ENCODE results near the gene PUSL1. TPM values are rescaled to one million over a fixed set of nuclear protein-coding genes. Genes with fewer than 3 reads are reported as not detected.

PUSL1 gene
- total RNA-seq, 1 experiment from 2014 or later = 22.7 TPM

DNA sequence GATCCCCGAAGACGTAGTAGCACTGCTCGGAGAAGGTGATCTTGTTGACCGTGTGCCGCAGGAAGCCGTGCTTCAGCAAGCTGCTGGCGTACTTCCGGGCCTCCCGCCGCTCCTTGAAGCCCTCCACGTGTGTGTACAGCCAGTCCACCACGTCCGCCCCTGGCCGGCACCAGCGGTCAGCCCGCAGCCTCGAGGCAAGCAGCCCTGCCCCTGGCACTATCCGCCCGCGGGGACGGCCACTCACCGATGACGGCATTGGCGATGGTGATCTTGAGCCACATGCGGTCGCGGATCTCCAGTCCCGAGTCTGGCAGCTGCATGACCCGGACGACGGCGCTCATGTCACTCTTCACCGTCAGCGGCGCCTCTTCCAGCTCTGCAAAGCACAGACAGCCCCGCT, 29.9 kb downstream of the PUSL1 start:
- no peaks in the 10 kb centered on the region for H3K9me3 Mint-ChIP-seq (ENCODE audit: low read depth, unreplicated experiment)
- H3K36me3 Mint-ChIP-seq (ENCODE audit: insufficient read depth, unreplicated experiment) = peaks cover 52% of the 10 kb centered on the region
- no peak overlapping the region for H3K4me3 Mint-ChIP-seq (ENCODE audit: low read depth, unreplicated experiment)
- no peak for DNase-seq
- H3K27ac Mint-ChIP-seq (ENCODE audit: unreplicated experiment) = no peak overlapping the region
- TF ChIP-seq, protein P1, sequence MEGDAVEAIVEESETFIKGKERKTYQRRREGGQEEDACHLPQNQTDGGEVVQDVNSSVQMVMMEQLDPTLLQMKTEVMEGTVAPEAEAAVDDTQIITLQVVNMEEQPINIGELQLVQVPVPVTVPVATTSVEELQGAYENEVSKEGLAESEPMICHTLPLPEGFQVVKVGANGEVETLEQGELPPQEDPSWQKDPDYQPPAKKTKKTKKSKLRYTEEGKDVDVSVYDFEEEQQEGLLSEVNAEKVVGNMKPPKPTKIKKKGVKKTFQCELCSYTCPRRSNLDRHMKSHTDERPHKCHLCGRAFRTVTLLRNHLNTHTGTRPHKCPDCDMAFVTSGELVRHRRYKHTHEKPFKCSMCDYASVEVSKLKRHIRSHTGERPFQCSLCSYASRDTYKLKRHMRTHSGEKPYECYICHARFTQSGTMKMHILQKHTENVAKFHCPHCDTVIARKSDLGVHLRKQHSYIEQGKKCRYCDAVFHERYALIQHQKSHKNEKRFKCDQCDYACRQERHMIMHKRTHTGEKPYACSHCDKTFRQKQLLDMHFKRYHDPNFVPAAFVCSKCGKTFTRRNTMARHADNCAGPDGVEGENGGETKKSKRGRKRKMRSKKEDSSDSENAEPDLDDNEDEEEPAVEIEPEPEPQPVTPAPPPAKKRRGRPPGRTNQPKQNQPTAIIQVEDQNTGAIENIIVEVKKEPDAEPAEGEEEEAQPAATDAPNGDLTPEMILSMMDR (IDR thresholded peaks at IDR 0.05; ENCODE audit: unreplicated experiment) = no peak
- intact Hi-C loops (cut with micrococcal nuclease; ENCODE audit: unreplicated experiment) = no loop called here
- peaks cover 9% of the 10 kb centered on the region for H3K4me1 Mint-ChIP-seq (ENCODE audit: low read depth, unreplicated experiment)
- CTCF ChIA-PET = no interaction called here
- H3K27me3 Mint-ChIP-seq (ENCODE audit: unreplicated experiment) = no peaks in the 10 kb centered on the region
- no TSS peak for BruUV-seq (replicated peaks)

DNA sequence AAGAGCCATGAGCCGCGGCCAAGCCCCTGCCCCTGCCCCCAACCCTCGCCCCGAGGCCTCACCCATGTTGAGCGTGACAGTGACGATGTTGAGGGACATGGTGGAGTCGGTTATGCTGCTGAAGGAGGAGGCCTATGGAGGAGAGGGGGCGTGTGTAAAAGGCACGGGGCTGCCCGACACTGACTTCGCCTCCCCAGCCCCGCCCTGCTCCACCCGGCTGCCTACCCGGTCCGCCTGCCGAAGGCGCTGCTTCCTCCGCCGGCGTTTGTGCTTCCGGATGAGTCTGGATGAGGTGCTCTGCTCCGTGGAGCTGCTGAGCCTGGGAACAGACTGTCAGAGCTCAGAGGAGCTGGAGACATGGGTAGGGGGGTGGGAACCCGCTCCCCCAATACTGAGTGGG, 31.8 kb downstream of the PUSL1 start:
- Mint-ChIP-seq H3K27ac (ENCODE audit: unreplicated experiment) (no peak overlapping the region), H3K9me3 (ENCODE audit: low read depth, unreplicated experiment) (no peaks in the 10 kb centered on the region), H3K36me3 (ENCODE audit: insufficient read depth, unreplicated experiment) (peaks cover 54% of the 10 kb centered on the region), H3K4me1 (ENCODE audit: low read depth, unreplicated experiment) (peaks cover 14% of the 10 kb centered on the region), H3K27me3 (ENCODE audit: unreplicated experiment) (no peaks in the 10 kb centered on the region), H3K4me3 (ENCODE audit: low read depth, unreplicated experiment) (no peak overlapping the region)
- BruUV-seq (replicated peaks) = no TSS peak
- TF ChIP-seq, protein P1 (IDR thresholded peaks at IDR 0.05; ENCODE audit: unreplicated experiment) = no peak
- DNase-seq = no peak
- CTCF ChIA-PET = no interaction called here
- intact Hi-C loops (cut with micrococcal nuclease; ENCODE audit: unreplicated experiment) = no loop called here

DNA sequence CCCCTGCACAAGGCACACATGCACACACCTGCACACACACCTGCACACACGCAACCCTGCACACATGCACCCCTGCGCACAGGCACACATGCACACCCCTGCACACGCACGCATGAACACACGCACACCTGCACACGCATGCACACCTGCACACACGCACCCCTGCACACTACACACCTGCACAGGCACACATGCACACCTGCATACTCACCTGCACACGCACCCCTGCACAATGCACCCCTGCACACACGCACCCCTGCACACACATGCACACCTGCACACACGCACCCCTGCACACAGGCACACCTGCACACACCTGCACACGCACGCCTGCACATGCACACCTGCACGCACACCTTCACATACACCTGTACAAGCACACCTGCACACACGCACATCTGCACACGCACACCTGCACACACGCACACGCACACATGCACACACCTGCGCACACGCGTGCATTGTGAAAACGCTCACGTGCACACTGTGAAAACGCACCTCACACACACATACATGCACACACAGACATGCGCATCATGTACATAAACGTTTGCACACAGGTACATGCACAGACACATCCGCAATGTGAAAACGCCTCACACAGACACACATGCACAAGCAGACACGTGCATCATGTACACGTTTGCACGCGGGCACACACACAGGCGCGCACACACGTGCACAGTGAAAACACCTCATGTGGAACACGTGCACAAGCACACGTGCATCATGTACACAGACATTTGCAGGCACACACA, 32.6 kb downstream of the PUSL1 start:
- Mint-ChIP-seq H3K4me1 (ENCODE audit: low read depth, unreplicated experiment) (peaks cover 14% of the 10 kb centered on the region), H3K36me3 (ENCODE audit: insufficient read depth, unreplicated experiment) (peaks cover 55% of the 10 kb centered on the region), H3K4me3 (ENCODE audit: low read depth, unreplicated experiment) (no peak overlapping the region), H3K27ac (ENCODE audit: unreplicated experiment) (no peak overlapping the region), H3K9me3 (ENCODE audit: low read depth, unreplicated experiment) (no peaks in the 10 kb centered on the region), H3K27me3 (ENCODE audit: unreplicated experiment) (no peaks in the 10 kb centered on the region)
- intact Hi-C loops (cut with micrococcal nuclease; ENCODE audit: unreplicated experiment) = no loop called here
- no TSS peak for BruUV-seq (replicated peaks)
- no peak for DNase-seq
- CTCF ChIA-PET = no interaction called here
- TF ChIP-seq, protein P1 (IDR thresholded peaks at IDR 0.05; ENCODE audit: unreplicated experiment) = no peak

DNA sequence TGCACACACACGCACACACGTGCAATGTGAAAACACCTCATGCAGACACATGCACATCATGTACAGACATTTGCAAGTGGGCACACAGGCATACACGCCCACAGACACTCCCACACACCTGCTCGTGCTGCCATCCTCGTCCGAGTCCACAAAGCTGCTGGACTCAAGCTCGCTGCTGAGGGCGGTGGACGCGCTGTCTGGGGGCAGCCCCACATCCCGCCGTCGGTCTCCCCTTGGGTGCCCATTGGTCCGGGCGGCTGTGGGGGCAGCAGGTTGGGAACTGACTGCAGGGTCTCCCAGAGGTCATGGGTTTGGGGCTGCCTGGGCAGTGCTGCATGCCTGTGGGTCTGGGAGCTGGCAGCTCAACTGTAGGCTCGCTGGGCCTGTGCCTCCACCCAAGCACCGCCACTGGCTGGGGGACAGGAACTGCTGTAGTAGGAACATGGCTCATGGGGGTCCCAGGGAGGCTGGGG, 33.2 kb downstream of the PUSL1 start:
- CTCF ChIA-PET = no interaction called here
- Mint-ChIP-seq H3K27ac (ENCODE audit: unreplicated experiment) (no peak overlapping the region), H3K9me3 (ENCODE audit: low read depth, unreplicated experiment) (no peaks in the 10 kb centered on the region), H3K4me1 (ENCODE audit: low read depth, unreplicated experiment) (peaks cover 14% of the 10 kb centered on the region), H3K36me3 (ENCODE audit: insufficient read depth, unreplicated experiment) (peaks cover 57% of the 10 kb centered on the region), H3K4me3 (ENCODE audit: low read depth, unreplicated experiment) (no peak overlapping the region), H3K27me3 (ENCODE audit: unreplicated experiment) (no peaks in the 10 kb centered on the region)
- BruUV-seq (replicated peaks) = no TSS peak
- DNase-seq = no peak
- intact Hi-C loops (cut with micrococcal nuclease; ENCODE audit: unreplicated experiment) = no loop called here
- TF ChIP-seq, protein P1 (IDR thresholded peaks at IDR 0.05; ENCODE audit: unreplicated experiment) = no peak

All from Calu3 (cell line).